RPMI7951 (cell line): ENCODE results near the gene DENND2A. TPM values are rescaled to one million over a fixed set of nuclear protein-coding genes. Genes with fewer than 3 reads are reported as not detected.
"Not testable (repeated sequence)": the region's sequence is repeated elsewhere in the genome, so short reads cannot be mapped to it uniquely, and the experiment has no call there.

Experiments used
- DNase-seq: peaks from one replicate; pipeline ENCODE4 v3.0.0-alpha.2; 2012; ENCODE audit warnings: low read depth
- total RNA-seq: library from RNA; depleted of rRNA; stranded (reverse); fragments of >200 nt; shearing (Covaris generic); gene quantifications from 2 replicates; pipeline ENCODE4 v1.2.3, GENCODE V29; 2014

Gene DENND2A
- total RNA-seq, 1 experiment from 2014 or later, result 29.6 TPM

DNA sequence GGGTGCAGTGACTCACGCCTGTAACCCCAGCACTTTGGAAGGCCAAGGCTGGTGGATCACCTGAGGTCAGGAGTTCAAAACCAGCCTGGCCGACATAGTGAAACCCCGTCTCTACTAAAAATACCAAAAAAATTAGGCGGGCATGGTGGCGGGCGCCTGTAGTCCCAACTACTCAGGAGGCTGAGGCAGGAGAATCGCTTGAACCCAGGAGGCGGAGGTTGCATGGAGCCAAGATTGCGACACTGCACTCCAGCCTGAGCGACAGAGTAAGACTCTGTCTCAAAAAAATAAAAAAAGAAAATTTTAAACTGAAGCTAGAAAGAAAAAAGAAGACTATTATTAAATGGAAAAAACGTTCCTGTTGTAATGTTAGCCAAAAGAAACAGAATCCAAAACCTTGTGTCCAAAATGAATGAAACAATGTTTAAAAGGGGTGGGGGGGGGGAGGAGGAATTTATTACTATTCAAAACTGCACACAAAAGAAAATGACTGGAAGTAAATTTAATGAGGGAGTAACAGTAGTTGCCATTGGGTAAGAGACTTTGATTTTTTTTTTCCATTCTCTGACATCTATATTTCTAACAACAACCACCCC, 20.6 kb downstream of the DENND2A start:
- DNase-seq, result not testable (repeated sequence)

GRCh38 chr7:140619176-140619575, 21.4 kb downstream of the DENND2A start:
- no peak for DNase-seq

GRCh38 chr7:140618306-140618705, 22.3 kb downstream of the DENND2A start:
- no peak for DNase-seq

GRCh38 chr7:140617081-140617480, 23.5 kb downstream of the DENND2A start:
- DNase-seq, result no peak

GRCh38 chr7:140616328-140616727, 24.3 kb downstream of the DENND2A start:
- no peak for DNase-seq

- peak; percentile 87 for DNase-seq
Observed at GRCh38 chr7:140611641-140612040, 29.0 kb downstream of the DENND2A start.

- DNase-seq, result peak; percentile 79
Observed at GRCh38 chr7:140610204-140611165, 30.1 kb downstream of the DENND2A start.

GRCh38 chr7:140609646-140610045, 31.0 kb downstream of the DENND2A start:
- DNase-seq, result peak; percentile 90

- peak; percentile 99 for DNase-seq
Observed at GRCh38 chr7:140607441-140607989, 33.1 kb downstream of the DENND2A start.

- DNase-seq, result peak; percentile 76
Observed at GRCh38 chr7:140605337-140605736, 35.3 kb downstream of the DENND2A start.

DNA sequence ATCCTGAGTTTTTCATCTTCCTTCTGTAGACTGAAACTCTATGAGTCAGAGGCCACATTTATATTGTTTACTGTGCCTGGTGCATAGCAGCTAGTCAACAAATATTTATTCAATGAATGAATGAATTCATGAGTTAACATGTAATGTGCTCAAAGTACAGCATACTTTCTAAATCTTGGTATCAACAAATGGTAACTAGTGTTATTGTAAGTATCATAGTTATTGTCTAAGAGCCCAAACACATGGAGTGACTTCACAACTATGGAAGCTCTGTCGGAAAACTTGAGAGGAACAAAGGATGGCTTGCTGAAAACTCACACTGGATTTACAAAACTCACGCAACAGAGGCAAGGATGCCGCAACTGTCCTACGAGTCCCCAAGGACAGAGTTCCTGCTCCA, 35.9 kb downstream of the DENND2A start:
- DNase-seq, result peak; percentile 49

GRCh38 chr7:140604076-140604475, 36.5 kb downstream of the DENND2A start:
- DNase-seq, result no peak

DNA sequence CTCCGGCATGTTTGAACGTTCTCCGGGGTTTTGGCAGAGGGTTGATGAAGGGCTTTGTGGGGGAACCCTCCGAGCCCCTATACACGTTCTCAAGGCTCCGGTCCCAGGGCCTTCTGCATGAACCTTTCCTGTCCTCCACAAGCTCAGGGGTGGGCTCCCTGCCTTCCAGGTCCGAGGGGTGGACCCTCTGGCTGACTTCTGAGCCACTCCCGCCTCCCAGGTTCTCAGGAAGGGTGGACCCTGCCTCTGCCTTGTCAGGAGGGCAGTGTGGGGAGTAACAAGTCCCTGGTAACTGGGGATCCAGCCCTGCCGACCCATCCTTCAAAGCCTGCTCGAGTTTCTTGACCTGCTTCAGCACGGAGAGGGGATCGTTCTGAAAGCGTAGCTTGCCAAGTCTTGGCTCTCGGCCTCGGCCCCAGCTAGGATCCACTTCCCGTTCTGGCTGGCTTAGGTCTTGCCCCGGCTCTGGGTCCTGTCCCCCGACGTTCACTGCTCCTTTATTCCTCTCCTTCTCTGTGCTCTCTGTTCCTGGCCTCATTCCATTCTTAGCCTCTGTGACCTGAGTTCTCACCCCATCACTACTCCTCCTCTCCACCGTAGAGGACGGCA, 38.9 kb downstream of the DENND2A start:
- DNase-seq, result no peak

- no peak for DNase-seq
Observed at GRCh38 chr7:140600341-140600740, 40.3 kb downstream of the DENND2A start.

DNA sequence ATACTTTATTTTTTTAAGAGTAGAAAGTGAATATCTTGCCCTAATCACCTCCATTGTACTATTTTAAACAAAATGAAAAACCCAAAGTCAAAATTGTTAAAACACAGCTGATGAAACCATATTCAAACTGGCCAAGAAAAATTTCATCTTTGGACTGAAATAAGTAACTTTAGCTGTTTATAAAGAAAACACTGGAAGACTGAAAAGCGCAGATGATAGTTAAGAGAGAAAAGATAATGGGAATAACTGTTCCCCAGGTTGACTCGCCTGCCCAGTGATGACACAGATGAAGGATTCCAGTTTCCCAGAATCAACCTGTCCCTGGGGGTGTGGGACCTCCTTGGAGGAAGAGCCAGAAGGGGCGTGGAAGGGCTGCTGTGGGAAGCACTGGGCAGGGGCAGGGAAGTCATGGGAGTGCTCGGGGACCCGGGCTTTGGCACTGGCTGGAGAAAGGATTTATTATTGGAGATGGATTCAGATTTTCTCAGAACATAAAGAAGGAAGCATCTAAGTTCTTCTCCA, 43.1 kb downstream of the DENND2A start:
- no peak for DNase-seq

DNA sequence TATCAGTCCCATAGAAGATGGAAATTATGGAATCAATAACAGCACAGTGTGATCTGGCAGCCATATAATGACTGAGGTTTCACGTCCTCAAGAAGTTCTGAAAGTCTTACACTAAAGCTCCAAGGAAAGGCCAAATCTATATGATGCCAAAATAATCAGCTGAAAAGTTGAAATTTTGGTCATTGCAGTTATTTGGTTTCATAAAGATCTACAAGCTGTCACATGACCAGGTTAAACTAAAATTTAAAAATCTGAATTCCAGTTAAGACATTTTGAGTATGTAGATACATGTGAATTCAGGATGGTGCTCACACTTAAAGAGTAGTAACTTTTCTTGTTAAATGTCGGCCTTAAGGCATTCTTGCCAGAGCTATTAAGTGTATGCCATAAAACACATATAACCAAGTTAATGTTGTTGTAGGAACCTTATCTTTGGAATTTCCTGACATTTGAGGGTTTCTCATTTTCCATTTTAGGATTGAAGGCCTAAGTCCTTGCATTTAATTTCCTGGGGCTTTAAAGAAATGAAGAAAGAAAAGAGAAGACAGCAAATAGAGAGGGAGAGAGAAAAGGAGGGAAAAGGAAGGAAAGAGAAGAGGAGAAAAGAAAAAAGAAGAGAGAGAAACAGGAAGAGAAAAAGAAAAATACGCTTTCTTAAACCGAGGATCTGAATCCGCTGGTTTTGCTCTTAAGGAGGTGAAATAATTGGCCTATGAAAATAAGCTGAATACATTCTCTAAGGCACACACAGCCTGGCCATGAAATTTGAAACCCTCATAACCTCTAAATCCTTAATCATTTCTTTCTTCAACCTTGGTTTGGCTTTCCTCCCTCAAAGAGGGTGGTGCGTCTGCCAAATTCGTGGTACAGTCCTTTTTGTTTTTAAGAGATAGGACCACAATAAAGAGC, 43.8 kb downstream of the DENND2A start:
- peak; percentile 51 for DNase-seq

- DNase-seq, result no peak
Observed at GRCh38 chr7:140595468-140596092, 45.0 kb downstream of the DENND2A start.

DNA sequence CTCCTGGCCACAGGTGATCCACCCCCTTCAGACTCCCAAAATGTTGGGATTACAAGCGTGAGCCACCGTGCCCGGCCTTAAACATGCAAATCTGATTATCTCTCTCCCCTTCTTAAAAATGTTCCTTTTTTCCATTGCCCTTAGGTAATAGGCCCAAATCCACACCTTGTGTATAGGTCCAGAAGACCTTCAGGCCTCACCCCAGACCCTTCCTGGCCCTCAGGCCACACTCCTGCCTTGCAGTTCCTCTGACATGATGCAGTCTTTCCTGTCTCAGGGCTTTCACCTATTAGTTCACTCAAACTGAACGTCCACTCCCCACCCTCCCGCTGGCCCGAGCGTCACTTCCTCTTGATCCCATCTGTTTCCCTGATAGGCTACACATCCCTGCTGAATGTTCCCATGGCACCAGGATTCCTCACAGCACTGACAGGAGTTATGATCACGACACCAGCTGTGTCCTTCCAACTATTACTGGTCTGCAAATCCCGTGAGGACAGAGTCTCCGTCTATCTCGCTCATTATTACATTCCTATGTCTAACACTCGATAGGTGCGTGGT, 46.4 kb downstream of the DENND2A start:
- DNase-seq, result no peak

DNA sequence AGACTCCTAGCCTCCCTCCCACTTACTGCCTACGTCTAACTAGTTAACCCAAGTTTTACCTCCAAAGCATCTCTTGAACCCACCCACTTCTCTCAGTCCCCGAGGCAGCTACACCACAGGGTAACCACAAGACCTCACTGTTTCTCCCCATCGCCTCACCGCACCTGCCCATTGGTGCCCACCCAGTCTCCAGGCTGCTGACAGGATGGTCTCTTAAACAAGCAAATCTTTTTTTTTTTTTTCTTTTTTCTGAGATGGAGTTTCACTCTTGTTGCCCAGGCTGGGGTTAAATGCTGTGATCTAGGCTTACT, 47.0 kb downstream of the DENND2A start:
- DNase-seq, result no peak

DNA sequence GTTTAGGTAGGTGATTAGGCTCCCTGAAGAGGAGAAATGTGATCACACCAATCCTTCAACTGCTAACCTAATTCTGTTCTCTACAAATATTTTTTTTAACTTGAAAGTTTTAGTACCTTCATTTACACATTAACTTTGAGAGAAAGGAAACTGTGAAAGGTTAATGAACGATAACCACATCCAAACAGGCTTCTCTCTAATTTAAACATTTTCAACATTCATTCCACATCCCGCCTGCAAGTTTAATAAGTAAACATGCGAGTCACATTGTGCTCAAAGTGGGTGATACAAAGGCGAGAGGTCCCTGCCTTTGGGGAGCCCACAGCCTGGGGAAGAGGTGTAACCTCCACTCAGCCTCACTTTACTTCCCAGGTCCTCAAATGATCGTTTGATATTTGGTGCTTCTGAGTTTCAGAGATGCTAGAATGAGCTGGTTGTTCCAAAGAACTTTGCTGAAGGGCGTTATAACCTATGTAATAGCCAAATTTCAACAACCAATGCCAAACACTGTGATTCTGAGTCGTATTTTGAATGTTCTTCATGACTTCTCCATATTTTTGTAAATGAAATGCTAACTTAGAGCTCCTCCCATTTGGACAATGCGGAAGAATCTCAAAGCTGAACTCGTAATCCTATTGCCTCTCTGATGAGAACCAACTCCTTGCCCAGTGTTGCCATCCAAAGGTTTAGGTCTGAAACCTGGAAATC, 47.5 kb downstream of the DENND2A start:
- no peak for DNase-seq
